Stimulated activated naive CD8-positive, alpha-beta T cell treated with anti-CD3 and anti-CD28 coated beads, Interleukin-15, Interleukin-2, amounts not matched to agents 100 U/mL and 50 U/mL, for 24 hours (primary cell): ENCODE data around the gene TMEM156.
A peak's percentile ranks its signal among the peaks of the same experiment; 100 is the strongest.
"Not testable (repeated sequence)": the region's sequence is repeated elsewhere in the genome, so short reads cannot be mapped to it uniquely, and the experiment has no call there.

Experiments used
- ATAC-seq: fragments of 150-1000 bp; cut with Tn5 transposase; one replicate; pipeline ENCODE4 v1.10.0; 2021
- DNase-seq: peaks from one replicate; pipeline ENCODE4 v3.0.0; 2021

Gene TMEM156

GRCh38 chr4:39043861-39044363, 11.7 kb upstream of the TMEM156 start:
- DNase-seq (no peak), ATAC-seq (no peak)

- DNase-seq (no peak), ATAC-seq (no peak)
These were observed 11.1 kb upstream of the TMEM156 start for GRCh38 chr4:39043058-39043860.

- ATAC-seq (no peak), DNase-seq (no peak)
These were observed 10.2 kb upstream of the TMEM156 start for GRCh38 chr4:39042366-39042765.

GRCh38 chr4:39039108-39039507, 6.9 kb upstream of the TMEM156 start:
- ATAC-seq (no peak), DNase-seq (no peak)

GRCh38 chr4:39037941-39038340, 5.7 kb upstream of the TMEM156 start:
- DNase-seq, result no peak
- no peak for ATAC-seq

GRCh38 chr4:39037491-39037825, 5.2 kb upstream of the TMEM156 start:
- no peak for ATAC-seq
- DNase-seq, result no peak

- ATAC-seq (no peak), DNase-seq (no peak)
These were observed 4.0 kb upstream of the TMEM156 start for GRCh38 chr4:39036172-39036571.

GRCh38 chr4:39031590-39032020, 604 bp downstream of the TMEM156 start:
- peak; percentile 31 for DNase-seq
- ATAC-seq, result not testable (repeated sequence)

GRCh38 chr4:39030725-39031124, 1.5 kb downstream of the TMEM156 start:
- DNase-seq, result no peak
- ATAC-seq, result no peak

- DNase-seq (no peak), ATAC-seq (no peak)
These were observed 2.2 kb downstream of the TMEM156 start for GRCh38 chr4:39029752-39030694.

- ATAC-seq (no peak), DNase-seq (no peak)
These were observed 6.1 kb downstream of the TMEM156 start for GRCh38 chr4:39026096-39026495.

- ATAC-seq, result no peak
- DNase-seq, result no peak
These were observed 6.6 kb downstream of the TMEM156 start for GRCh38 chr4:39025552-39026085.

- ATAC-seq (no peak), DNase-seq (no peak)
These were observed 7.8 kb downstream of the TMEM156 start for GRCh38 chr4:39024311-39024865.

- DNase-seq (no peak), ATAC-seq (no peak)
These were observed 9.2 kb downstream of the TMEM156 start for GRCh38 chr4:39023059-39023458.

GRCh38 chr4:39022241-39022640, 10.0 kb downstream of the TMEM156 start:
- DNase-seq (no peak), ATAC-seq (no peak)

- no peak for ATAC-seq
- DNase-seq, result no peak
These were observed 10.6 kb downstream of the TMEM156 start for GRCh38 chr4:39021631-39022030.

GRCh38 chr4:39020130-39020529, 12.1 kb downstream of the TMEM156 start:
- DNase-seq (no peak), ATAC-seq (no peak)

- ATAC-seq (no peak), DNase-seq (no peak)
These were observed 18.2 kb downstream of the TMEM156 start for GRCh38 chr4:39014028-39014427.

- DNase-seq, result no peak
- no peak for ATAC-seq
These were observed 27.5 kb downstream of the TMEM156 start for GRCh38 chr4:39004758-39005157.

- not testable (repeated sequence) for DNase-seq, ATAC-seq
These were observed 30.2 kb downstream of the TMEM156 start for GRCh38 chr4:39002058-39002457.

GRCh38 chr4:38995660-38996005, 36.6 kb downstream of the TMEM156 start:
- DNase-seq (no peak), ATAC-seq (no peak)

GRCh38 chr4:38994135-38994534, 38.1 kb downstream of the TMEM156 start:
- ATAC-seq (no peak), DNase-seq (no peak)

- DNase-seq (no peak), ATAC-seq (no peak)
These were observed 38.5 kb downstream of the TMEM156 start for GRCh38 chr4:38993683-38994082.
